ENCODE measurements around the gene CYP4F8. TPM values are rescaled to one million over a fixed set of nuclear protein-coding genes. Genes with fewer than 3 reads are reported as not detected.

The CYP4F8 gene
- total and polyA plus RNA-seq, 2 donors (not counting 1 experiment from before 2014, with no cell fraction given), result not detected

DNA sequence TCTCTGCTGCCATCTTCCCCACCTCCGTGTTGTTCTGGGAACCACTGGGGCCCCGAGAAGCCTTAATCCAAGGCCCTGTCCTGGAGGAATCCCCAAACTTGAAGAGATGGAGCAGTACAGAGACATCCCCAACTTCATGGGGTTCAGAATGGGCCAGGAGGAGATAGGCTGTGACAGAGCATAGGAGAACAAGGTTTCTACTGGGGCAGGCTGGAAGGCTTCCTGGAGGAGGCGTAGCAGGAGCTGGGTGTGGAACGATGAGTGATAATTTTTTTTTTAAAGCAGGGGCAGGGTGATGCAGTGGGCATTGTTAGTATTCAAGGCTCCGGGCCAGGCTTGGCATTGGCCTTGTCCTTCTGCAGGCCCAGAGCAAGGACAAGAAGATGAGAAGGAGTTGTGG, 3.3 kb downstream of the CYP4F8 start:
- Histone ChIP-seq H3K36me3 (replicated peaks in 1 of 2; ENCODE audit: control extremely low read depth in 1 of 2, control insufficient read depth in 1 of 2, extremely low read depth in 1 of 2, insufficient read depth in 2 of 2, low read length in 1 of 2) (no peaks in the 10 kb centered on the region), H2AFZ (ENCODE audit: insufficient read depth, low read depth, low read length, poor library complexity, severe bottlenecking) (no peak overlapping the region), H4K20me1 (ENCODE audit: control insufficient read depth, insufficient read depth, low read length, poor library complexity, severe bottlenecking) (no peaks in the 10 kb centered on the region), H3K79me2 (ENCODE audit: control insufficient read depth, insufficient read depth, low read length) (no peaks in the 10 kb centered on the region), H3K27ac (ENCODE audit: low read length in 2 of 2) (no peak overlapping the region), H3K4me1 (ENCODE audit: control insufficient read depth in 2 of 2, insufficient read depth in 2 of 2, low read length in 2 of 2) (no peaks in the 10 kb centered on the region), H3K9ac (ENCODE audit: low read length) (no peak overlapping the region), H3K27me3 (replicated peaks in 1 of 4; ENCODE audit: control extremely low read depth in 1 of 4, control insufficient read depth in 3 of 4, insufficient read depth in 4 of 4, low read length in 3 of 4) (peaks cover 0 to 20% (median 0%) of the 10 kb centered on the region in 4 experiments), H3K4me2 (replicated peaks; ENCODE audit: low read depth, low read length, poor library complexity, severe bottlenecking) (no peak overlapping the region), H3K4me3 (ENCODE audit: control extremely low read depth in 1 of 5, extremely low read depth in 1 of 5, insufficient read depth in 1 of 5, low read depth in 2 of 5, low read length in 4 of 5) (no peak overlapping the region), H3K9me3 (ENCODE audit: control extremely low read depth in 1 of 3, control insufficient read depth in 2 of 3, insufficient read depth in 1 of 3, low read length in 2 of 3) (peaks cover 0 to 3% (median 0%) of the 10 kb centered on the region in 3 donors)
- DNase-seq (no peak), ATAC-seq (ENCODE audit: low read depth) (no peak)
- no peak for TF ChIP-seq EZH2 (IDR thresholded peaks at IDR 0.05; ENCODE audit: borderline replicate concordance, insufficient read depth, low read depth, low read length, poor library complexity, severe bottlenecking)
- TF ChIP-seq CTCF (IDR thresholded peaks at IDR 0.05), result no peak
- H3K4me1 Mint-ChIP-seq, result no peaks in the 10 kb centered on the region
- ChIA-PET POLR2A (no interaction called here), CTCF (no interaction called here)
- no peaks in the 10 kb centered on the region for H3K9me3 Mint-ChIP-seq (ENCODE audit: insufficient read depth)
- WGBS (ENCODE audit: insufficient coverage), result 86% methylated on average over 4 of the region's 5 CpGs
- H3K4me3 Mint-ChIP-seq, result no peak overlapping the region
- peaks cover 43% of the 10 kb centered on the region for H3K27me3 Mint-ChIP-seq
- intact Hi-C loops (cut with micrococcal nuclease), result no loop called here
- no peak overlapping the region for H3K27ac Mint-ChIP-seq

DNA sequence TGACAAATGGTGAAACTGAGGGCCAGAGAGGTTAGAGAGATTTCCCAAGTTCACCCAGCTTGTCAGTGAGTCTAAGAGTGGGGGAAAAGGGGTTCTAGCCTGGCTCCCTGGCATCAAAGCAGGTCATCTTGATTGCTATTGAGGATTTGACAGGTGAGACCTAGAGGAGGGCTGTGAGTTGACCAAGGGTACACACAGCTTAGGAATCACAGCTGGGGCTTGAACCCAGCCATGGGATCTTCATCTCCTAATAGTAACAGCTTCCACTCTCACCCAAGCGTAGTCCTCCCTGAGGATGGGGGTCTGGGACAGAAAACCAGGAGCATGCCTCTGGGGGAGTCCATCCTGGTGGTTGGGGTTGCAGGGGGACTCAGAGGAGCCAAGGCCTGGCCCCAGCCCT, 6.8 kb downstream of the CYP4F8 start:
- H3K36me3 ChIP-seq (replicated peaks in 1 of 2; ENCODE audit: control extremely low read depth in 1 of 2, control insufficient read depth in 1 of 2, extremely low read depth in 1 of 2, insufficient read depth in 2 of 2, low read length in 1 of 2), result no peaks in the 10 kb centered on the region
- no peaks in the 10 kb centered on the region for H3K4me1 ChIP-seq (ENCODE audit: control insufficient read depth in 2 of 2, insufficient read depth in 2 of 2, low read length in 2 of 2)
- H3K9me3 ChIP-seq (ENCODE audit: control extremely low read depth in 1 of 3, control insufficient read depth in 2 of 3, insufficient read depth in 1 of 3, low read length in 2 of 3), result peaks cover 0 to 8% (median 0%) of the 10 kb centered on the region in 3 donors
- H3K27me3 ChIP-seq (replicated peaks in 1 of 4; ENCODE audit: control extremely low read depth in 1 of 4, control insufficient read depth in 3 of 4, insufficient read depth in 4 of 4, low read length in 3 of 4), result peaks cover 0 to 27% (median 0%) of the 10 kb centered on the region in 4 experiments
- H4K20me1 ChIP-seq (ENCODE audit: control insufficient read depth, insufficient read depth, low read length, poor library complexity, severe bottlenecking), result no peaks in the 10 kb centered on the region
- intact Hi-C loops (cut with micrococcal nuclease), result no loop called here
- no peak overlapping the region for H2AFZ ChIP-seq (ENCODE audit: insufficient read depth, low read depth, low read length, poor library complexity, severe bottlenecking)
- H3K4me2 ChIP-seq (replicated peaks; ENCODE audit: low read depth, low read length, poor library complexity, severe bottlenecking), result no peak overlapping the region
- CTCF ChIA-PET, result no interaction called here
- H3K9ac ChIP-seq (ENCODE audit: low read length), result no peak overlapping the region
- H3K27ac Mint-ChIP-seq, result no peak overlapping the region
- no peak overlapping the region for H3K4me3 Mint-ChIP-seq
- DNase-seq (no peak), ATAC-seq (ENCODE audit: low read depth) (no peak)
- no peak overlapping the region for H3K4me3 ChIP-seq (ENCODE audit: control extremely low read depth in 1 of 5, extremely low read depth in 1 of 5, insufficient read depth in 1 of 5, low read depth in 2 of 5, low read length in 4 of 5)
- no peaks in the 10 kb centered on the region for H3K4me1 Mint-ChIP-seq
- TF ChIP-seq CTCF (IDR thresholded peaks at IDR 0.05), result no peak
- peaks cover 42% of the 10 kb centered on the region for H3K27me3 Mint-ChIP-seq
- no peak overlapping the region for H3K27ac ChIP-seq (ENCODE audit: low read length in 2 of 2)
- 86% methylated on average over 1 of the region's 1 CpG for WGBS (ENCODE audit: insufficient coverage)
- no peaks in the 10 kb centered on the region for H3K9me3 Mint-ChIP-seq (ENCODE audit: insufficient read depth)
- POLR2A ChIA-PET, result no interaction called here
- H3K79me2 ChIP-seq (ENCODE audit: control insufficient read depth, insufficient read depth, low read length), result no peaks in the 10 kb centered on the region

Measured in B cell (primary cell).